Common myeloid progenitor, CD34-positive (primary cell): Measurements from ENCODE around the gene DIAPH3.

Experiments used
- CTCF ChIA-PET: fragments of 350-600 bp; sonication (Branson Sonifier 250); formaldehyde crosslinking; loops from one replicate; lab custom pipeline; 2021; ENCODE audit warnings: antibody characterized with exemption; lab: Charles Lee
- POLR2A ChIA-PET: fragments of 350-600 bp; sonication (Branson Sonifier 250); formaldehyde crosslinking; loops from one replicate; lab custom pipeline; 2021; ENCODE audit warnings: antibody characterized with exemption; lab: Charles Lee
- DNase-seq, 3 donors: peaks; one replicate each; pipeline versions ENCODE4 v3.0.0 to v3.0.0-alpha.2; 2013
- H3K27ac ChIP-seq, 2 experiments: 1 replicate in 1 of 2; 2 replicates in 1 of 2; pipeline ENCODE4 v1.7.0; 2013; ENCODE audit warnings: inconsistent platforms in 2 of 2, low read length in 2 of 2, mild to moderate bottlenecking in 2 of 2, low read depth in 1 of 2, moderate library complexity in 1 of 2; ENCODE audit not compliant: severe bottlenecking in 2 of 2, insufficient read depth in 1 of 2, poor library complexity in 1 of 2
- H3K27me3 ChIP-seq, 5 experiments: replicated peaks in 2 of 5; 1 replicate in 3 of 5; 2 replicates in 2 of 5; pipeline versions ENCODE4 v1.6.1 to v1.7.0; 2013; ENCODE audit warnings: low read length in 4 of 5, mild to moderate bottlenecking in 2 of 5, moderate library complexity in 2 of 5, inconsistent platforms in 1 of 5; ENCODE audit not compliant: insufficient read depth in 5 of 5, control insufficient read depth in 4 of 5
- H3K36me3 ChIP-seq, 4 experiments: 1 replicate in 2 of 4; 2 replicates in 2 of 4; pipeline versions ENCODE4 v1.6.1 to v1.7.0; 2013; ENCODE audit warnings: low read length in 3 of 4, control low read depth in 1 of 4, mild to moderate bottlenecking in 1 of 4; ENCODE audit not compliant: control insufficient read depth in 4 of 4, insufficient read depth in 4 of 4
- H3K4me1 ChIP-seq, 4 experiments: 1 replicate in 3 of 4; 2 replicates in 1 of 4; pipeline versions ENCODE4 v1.6.1 to v1.7.1; 2013; ENCODE audit warnings: low read length in 3 of 4, mild to moderate bottlenecking in 3 of 4, control low read depth in 1 of 4, inconsistent platforms in 1 of 4, moderate library complexity in 1 of 4; ENCODE audit not compliant: control insufficient read depth in 4 of 4, insufficient read depth in 4 of 4; ENCODE audit errors: control extremely low read depth in 1 of 4
- H3K4me3 ChIP-seq, 7 experiments: 1 replicate in 4 of 7; 2 replicates in 3 of 7; pipeline versions ENCODE4 v1.5.1 to v1.7.0; 2013; ENCODE audit warnings: mild to moderate bottlenecking in 7 of 7, low read length in 6 of 7, moderate library complexity in 6 of 7, inconsistent platforms in 2 of 7, low read depth in 2 of 7, control low read depth in 1 of 7; ENCODE audit not compliant: insufficient read depth in 4 of 7, control insufficient read depth in 1 of 7; ENCODE audit errors: extremely low read depth in 1 of 7
- H3K9me3 ChIP-seq, 5 experiments: 1 replicate in 4 of 5; 2 replicates in 1 of 5; pipeline versions ENCODE4 v1.6.1 to v1.7.1; 2013; ENCODE audit warnings: low read length in 4 of 5, mild to moderate bottlenecking in 2 of 5, inconsistent platforms in 1 of 5, low read depth in 1 of 5, moderate library complexity in 1 of 5; ENCODE audit not compliant: control insufficient read depth in 4 of 5, insufficient read depth in 2 of 5; ENCODE audit errors: control extremely low read depth in 1 of 5
- WGBS: methylation state at CpG from one replicate; pipeline ENCODE4 v1.1.5; 2013; ENCODE audit not compliant: insufficient coverage; 5-methylcytosine and 5-hydroxymethylcytosine counted together

Gene DIAPH3

DNA sequence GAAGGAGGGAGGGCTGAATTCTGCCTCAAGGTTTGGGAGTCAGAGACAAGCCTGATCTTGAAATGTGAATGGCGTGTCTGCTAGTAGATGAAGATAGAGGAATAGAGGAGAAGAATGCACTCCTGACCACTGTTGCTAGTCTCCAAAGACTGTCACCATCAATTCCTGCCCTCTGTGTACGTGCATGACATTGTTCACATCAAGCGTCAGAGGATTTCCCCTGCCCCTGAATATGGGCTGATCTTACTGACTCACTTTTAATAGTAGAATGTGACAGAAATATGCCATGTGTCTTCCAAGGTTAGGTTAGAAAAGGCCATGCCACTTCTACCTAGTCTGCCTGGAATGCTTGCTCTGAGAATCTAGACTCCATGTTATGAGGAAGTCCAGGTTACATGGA is 538.6 kb downstream of the DIAPH3 start:
- CTCF ChIA-PET, result no interaction called here
- POLR2A ChIA-PET, result no interaction called here
- H3K27ac ChIP-seq, result no peak overlapping the region
- H3K27me3 ChIP-seq, result no peaks in the 10 kb centered on the region
- DNase-seq, result no peak
- no peak overlapping the region for H3K4me3 ChIP-seq
- no peaks in the 10 kb centered on the region for H3K36me3 ChIP-seq
- peaks cover 0 to 9% (median 6%) of the 10 kb centered on the region in 4 experiments for H3K4me1 ChIP-seq
- no peaks in the 10 kb centered on the region for H3K9me3 ChIP-seq
- 100% methylated on average over 1 of the region's 3 CpGs for WGBS

DNA sequence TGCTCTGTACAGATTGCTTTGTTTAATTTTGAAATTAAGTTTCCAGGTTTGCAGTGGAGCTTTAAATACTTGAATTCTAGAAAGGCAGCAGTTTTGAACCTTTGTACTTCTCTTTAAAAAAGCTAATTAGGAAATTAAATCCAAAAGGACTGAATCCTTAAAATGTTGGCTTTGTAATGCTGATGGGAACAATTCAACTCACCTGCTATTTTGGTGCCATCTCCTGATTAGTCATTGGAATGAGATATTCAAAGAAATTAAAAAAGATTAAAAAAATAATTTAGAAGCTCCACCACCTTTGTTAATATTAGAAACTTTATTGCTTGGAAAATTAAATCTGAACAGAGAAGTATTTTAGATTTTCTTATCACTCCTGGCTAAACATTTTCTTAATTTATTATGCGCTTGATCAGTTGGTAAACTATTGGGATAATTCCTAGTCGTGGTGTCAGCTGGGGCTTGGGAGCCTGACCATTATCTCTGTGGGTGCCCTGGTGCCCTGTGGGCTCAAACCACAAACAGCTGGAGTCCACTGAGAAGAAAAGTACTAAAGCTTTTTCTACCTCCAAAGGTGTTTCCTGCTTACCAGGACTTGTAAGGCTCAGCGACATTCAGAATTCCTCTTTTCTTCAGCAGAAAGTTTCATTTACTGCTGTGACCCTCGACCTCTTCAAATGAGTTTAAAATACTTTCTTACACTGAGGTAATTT is 540.4 kb downstream of the DIAPH3 start:
- ChIA-PET CTCF (no interaction called here), POLR2A (no interaction called here)
- 38% methylated on average over 3 of the region's 4 CpGs for WGBS
- H3K4me3 ChIP-seq, result no peak overlapping the region
- H3K36me3 ChIP-seq, result no peaks in the 10 kb centered on the region
- DNase-seq, result peak in 2 of 3 donors; percentile 20 to 41
- peaks cover 0 to 8% (median 0%) of the 10 kb centered on the region in 5 experiments for H3K9me3 ChIP-seq
- no peaks in the 10 kb centered on the region for H3K27me3 ChIP-seq
- peaks cover 0 to 9% (median 6%) of the 10 kb centered on the region in 4 experiments for H3K4me1 ChIP-seq
- peak overlapping the region in 1 of 2 experiments; percentile 28 for H3K27ac ChIP-seq

DNA sequence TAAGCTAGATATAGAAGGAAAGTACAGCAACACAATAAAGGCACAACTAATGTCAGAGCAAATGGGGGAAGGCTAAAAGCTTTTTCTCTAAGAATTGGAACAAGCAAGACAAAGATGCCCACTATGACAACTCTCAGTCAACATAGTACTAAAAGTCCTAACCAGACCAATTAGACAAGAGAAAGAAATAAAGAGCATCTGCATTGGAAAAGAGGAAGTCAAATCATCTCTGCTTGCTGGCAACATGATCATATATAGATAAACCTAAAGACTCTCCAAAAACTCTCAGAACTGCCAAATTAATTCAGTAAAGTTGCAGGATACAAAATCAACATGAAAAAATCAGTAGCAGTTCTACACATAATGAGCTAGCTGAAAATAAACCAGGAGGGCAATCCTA is 542.0 kb downstream of the DIAPH3 start:
- peak in 2 of 3 donors; percentile 9 to 21 for DNase-seq
- Histone ChIP-seq H3K4me1 (peaks cover 0 to 9% (median 6%) of the 10 kb centered on the region in 4 experiments), H3K36me3 (no peaks in the 10 kb centered on the region), H3K4me3 (no peak overlapping the region), H3K9me3 (peaks cover 0 to 16% (median 3%) of the 10 kb centered on the region in 5 experiments), H3K27ac (no peak overlapping the region), H3K27me3 (no peaks in the 10 kb centered on the region)
- CTCF ChIA-PET, result no interaction called here
- POLR2A ChIA-PET, result no interaction called here
